H7 (cell line): Measurements from ENCODE around the gene LRRC8B. TPM values are rescaled to one million over a fixed set of nuclear protein-coding genes. Genes with fewer than 3 reads are reported as not detected.
A peak's percentile ranks its signal among the peaks of the same experiment; 100 is the strongest.
"Not testable (repeated sequence)": the region's sequence is repeated elsewhere in the genome, so short reads cannot be mapped to it uniquely, and the experiment has no call there.

Experiments
- DNase-seq: peaks from one replicate; pipeline ENCODE4 v3.0.0; 2012
- H3K27me3 ChIP-seq: 2 replicates; pipeline ENCODE4 v1.6.0; 2011; ENCODE audit warnings: mild to moderate bottlenecking, low read length; ENCODE audit not compliant: control insufficient read depth, insufficient read depth
- H3K36me3 ChIP-seq: replicated peaks from 2 replicates; pipeline ENCODE4 v1.5.1; 2011; ENCODE audit warnings: low read length; ENCODE audit not compliant: control insufficient read depth, insufficient read depth
- H3K4me3 ChIP-seq: 2 replicates; pipeline ENCODE4 v1.5.1; 2011; ENCODE audit warnings: low read depth, mild to moderate bottlenecking, control low read depth, low read length, moderate library complexity; ENCODE audit not compliant: insufficient read depth
- total RNA-seq: library from RNA; depleted of rRNA; stranded (reverse); fragments of >200 nt; shearing (Covaris generic); gene quantifications from 2 replicates; pipeline ENCODE4 v1.2.3, GENCODE V29; 2014

LRRC8B gene
- total RNA-seq, 1 experiment from 2014 or later: 15.9 TPM

DNA sequence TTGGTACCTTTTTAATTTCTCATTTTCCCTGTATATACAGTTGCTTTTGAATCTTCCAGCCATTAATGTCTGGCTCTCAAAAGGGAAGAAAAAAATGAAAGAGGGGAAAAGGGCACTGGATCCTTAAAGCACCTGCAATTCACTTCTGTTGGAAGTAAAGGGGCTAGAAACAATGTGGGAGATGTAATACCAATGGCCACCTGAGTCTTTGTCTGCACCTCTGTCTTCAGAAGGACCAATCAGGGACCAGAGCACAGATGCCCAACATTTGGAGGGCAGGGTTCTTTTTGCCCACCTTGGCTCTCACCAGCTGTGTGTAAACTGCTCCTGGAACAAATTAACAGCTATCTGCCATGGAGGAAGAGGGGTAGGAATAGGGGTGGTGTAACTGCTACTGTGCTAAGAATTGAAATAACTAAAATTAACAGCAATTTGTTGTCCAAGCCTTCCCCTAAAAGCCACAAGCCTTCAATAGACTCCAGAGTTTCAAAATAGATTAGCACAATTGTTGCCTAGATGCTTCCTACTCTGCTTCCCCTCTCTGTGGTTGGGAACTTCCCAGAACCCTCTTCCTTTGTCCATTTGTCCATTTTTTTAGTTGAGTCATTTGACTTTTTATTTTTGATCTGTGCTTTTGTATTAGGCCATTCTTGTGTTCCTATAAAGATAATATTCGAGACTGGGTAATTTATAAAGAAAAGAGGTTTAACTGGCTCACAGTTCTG lies 11.5 kb upstream of the LRRC8B start:
- no peaks in the 10 kb centered on the region for H3K27me3 ChIP-seq
- no peak for DNase-seq
- H3K36me3 ChIP-seq: no peaks in the 10 kb centered on the region
- H3K4me3 ChIP-seq: no peak overlapping the region

- Histone ChIP-seq H3K27me3 (no peaks in the 10 kb centered on the region), H3K4me3 (no peak overlapping the region), H3K36me3 (no peaks in the 10 kb centered on the region)
- DNase-seq: no peak
Observed at GRCh38 chr1:89516055-89516454, 8.6 kb upstream of the LRRC8B start.

DNA sequence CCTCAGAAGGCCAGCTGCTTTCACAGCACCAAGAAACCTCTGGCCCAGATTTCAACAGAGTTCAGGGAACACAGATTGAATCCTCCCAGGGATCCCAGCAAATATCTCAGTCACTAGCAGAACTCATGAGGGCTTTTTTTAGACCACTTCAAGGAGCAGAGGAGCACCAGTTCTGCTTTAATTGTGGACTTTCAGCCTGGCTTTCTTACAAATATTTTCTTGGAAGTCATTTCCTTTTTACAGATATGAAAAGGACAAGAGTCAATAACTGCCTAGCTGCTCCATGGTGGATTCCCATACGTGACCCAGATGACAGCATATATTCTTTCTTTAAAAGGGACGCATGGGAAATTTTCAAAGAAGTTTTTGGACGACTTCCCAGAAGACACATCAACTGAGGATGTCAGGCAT lies 6.4 kb upstream of the LRRC8B start:
- H3K4me3 ChIP-seq: no peak overlapping the region

DNA sequence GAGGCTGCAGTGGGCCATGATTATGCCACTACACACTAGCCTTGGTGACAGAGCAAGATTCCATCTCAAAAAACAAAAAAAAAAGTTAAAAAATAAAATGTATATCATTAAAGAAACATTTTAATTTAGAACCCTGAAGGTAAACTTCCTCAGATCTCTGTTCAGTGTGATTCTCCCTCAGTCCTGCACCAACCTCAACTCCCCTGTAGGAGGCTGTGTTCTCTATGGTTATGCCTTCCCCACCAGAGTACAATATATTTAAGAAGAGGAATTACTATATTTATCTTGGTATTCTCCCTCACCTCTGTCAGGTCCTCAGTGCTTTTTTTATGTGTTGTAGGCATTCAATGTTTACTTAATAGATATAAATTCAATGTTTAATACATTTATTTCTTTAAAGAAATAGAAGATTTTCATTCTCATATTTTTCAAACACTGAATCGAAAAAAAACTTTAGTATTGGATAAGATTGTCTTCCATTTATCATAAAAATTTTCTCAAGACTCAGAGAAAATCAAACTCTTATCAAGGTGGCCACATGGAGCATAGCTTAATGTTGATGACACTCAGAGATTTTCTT lies 4.8 kb upstream of the LRRC8B start:
- no peak overlapping the region for H3K4me3 ChIP-seq
- DNase-seq: peak; percentile 53
- no peaks in the 10 kb centered on the region for H3K36me3 ChIP-seq

More for the DNA sequence above, 6.4 kb upstream of the LRRC8B start:
- DNase-seq: no peak
- H3K36me3 ChIP-seq: no peaks in the 10 kb centered on the region
- no peaks in the 10 kb centered on the region for H3K27me3 ChIP-seq

GRCh38 chr1:89521977-89522376 lies 2.7 kb upstream of the LRRC8B start:
- not testable (repeated sequence) for H3K36me3 ChIP-seq, H3K27me3 ChIP-seq, DNase-seq, H3K4me3 ChIP-seq

More for the DNA sequence above, 4.8 kb upstream of the LRRC8B start:
- no peaks in the 10 kb centered on the region for H3K27me3 ChIP-seq

DNA sequence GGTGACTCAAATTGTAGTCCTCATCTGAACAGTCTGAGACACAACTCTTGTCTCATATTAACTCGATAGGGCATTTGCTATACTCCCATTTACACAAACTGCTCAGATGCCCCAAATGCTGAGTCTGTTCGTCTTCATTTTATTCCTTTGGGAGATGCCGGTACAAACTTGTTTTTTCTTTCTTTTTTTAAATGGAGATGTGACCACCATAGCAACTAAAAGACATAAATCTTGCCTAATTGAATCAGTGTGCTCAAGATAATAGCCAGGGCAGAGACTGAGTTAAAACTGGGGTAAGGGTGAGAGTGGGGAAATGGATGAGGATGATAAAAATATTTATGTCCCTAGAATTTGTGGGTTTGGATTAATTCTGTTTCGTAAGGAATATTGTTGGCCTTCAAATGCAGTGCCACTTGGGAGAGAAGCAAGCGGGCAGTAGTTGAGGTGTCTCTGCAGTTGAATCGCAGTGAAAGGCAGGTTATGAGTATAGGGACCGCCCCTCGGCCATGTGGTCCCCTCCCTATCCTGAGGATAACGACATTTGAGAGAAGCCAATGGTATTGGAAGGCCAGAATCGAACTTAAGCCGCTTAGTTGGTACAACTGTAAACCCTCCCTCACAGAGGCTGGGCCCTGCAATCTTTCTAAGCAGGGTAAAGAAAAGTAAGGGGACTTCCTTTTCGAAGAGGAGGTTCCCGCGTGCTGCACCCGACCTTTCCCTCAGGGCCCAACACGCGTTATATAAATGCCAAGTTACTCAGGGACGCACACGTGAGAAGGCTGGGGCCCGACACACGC lies 859 bp upstream of the LRRC8B start:
- H3K4me3 ChIP-seq: peak overlapping the region; percentile 98
- DNase-seq: peak; percentile 65
- H3K36me3 ChIP-seq: no peaks in the 10 kb centered on the region

GRCh38 chr1:89525169-89525855 lies 683 bp downstream of the LRRC8B start:
- DNase-seq: peak; percentile 75
- Histone ChIP-seq H3K36me3 (no peaks in the 10 kb centered on the region), H3K4me3 (peak overlapping the region; percentile 98), H3K27me3 (no peaks in the 10 kb centered on the region)

More for the DNA sequence above, 859 bp upstream of the LRRC8B start:
- no peaks in the 10 kb centered on the region for H3K27me3 ChIP-seq

DNA sequence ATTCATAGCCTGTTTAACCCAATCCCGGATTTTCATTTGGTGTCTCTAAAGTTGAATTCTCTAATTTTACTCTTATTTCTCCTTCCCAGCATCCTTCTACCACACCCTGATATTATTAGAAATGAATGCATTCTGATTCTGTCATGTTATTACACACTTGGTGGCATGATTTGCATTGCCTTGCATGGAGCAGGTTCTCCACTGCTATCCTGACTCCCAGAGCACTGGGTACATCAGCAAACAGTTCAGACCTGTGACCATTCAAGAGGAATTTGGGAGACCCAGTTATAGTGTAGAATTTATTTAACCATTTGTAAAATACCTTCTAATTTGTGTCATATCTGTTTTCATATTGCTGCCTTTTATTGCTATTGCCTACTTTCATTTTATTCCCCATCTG lies 2.6 kb downstream of the LRRC8B start:
- Histone ChIP-seq H3K27me3 (no peaks in the 10 kb centered on the region), H3K4me3 (no peak overlapping the region), H3K36me3 (no peaks in the 10 kb centered on the region)
- DNase-seq: no peak

GRCh38 chr1:89527750-89528381 lies 3.2 kb downstream of the LRRC8B start:
- Histone ChIP-seq H3K27me3 (no peaks in the 10 kb centered on the region), H3K4me3 (no peak overlapping the region), H3K36me3 (no peaks in the 10 kb centered on the region)
- DNase-seq: no peak

GRCh38 chr1:89528382-89528780 lies 3.8 kb downstream of the LRRC8B start:
- no peak overlapping the region for H3K4me3 ChIP-seq
- H3K36me3 ChIP-seq: no peaks in the 10 kb centered on the region
- DNase-seq: no peak
- no peaks in the 10 kb centered on the region for H3K27me3 ChIP-seq

DNA sequence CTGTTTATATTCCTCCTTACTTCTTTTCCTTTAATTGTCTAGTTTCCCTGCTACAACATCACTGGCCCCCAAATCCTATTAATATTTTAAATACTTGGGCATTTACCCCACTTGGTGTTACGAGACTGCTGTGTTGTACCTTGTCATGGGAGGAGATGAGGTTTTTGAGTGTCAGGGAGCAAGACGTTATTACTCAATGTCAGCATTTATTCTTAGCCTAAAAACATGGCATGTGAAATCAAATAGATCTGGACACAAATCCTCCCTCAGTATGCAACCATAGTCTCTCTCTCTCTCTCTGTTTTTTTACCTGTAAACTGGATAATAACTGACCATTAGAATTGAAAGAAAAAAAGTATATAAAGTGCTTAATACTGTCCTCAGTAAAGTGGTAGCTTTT lies 4.6 kb downstream of the LRRC8B start:
- Histone ChIP-seq H3K36me3 (no peaks in the 10 kb centered on the region), H3K4me3 (no peak overlapping the region), H3K27me3 (no peaks in the 10 kb centered on the region)
- DNase-seq: no peak

DNA sequence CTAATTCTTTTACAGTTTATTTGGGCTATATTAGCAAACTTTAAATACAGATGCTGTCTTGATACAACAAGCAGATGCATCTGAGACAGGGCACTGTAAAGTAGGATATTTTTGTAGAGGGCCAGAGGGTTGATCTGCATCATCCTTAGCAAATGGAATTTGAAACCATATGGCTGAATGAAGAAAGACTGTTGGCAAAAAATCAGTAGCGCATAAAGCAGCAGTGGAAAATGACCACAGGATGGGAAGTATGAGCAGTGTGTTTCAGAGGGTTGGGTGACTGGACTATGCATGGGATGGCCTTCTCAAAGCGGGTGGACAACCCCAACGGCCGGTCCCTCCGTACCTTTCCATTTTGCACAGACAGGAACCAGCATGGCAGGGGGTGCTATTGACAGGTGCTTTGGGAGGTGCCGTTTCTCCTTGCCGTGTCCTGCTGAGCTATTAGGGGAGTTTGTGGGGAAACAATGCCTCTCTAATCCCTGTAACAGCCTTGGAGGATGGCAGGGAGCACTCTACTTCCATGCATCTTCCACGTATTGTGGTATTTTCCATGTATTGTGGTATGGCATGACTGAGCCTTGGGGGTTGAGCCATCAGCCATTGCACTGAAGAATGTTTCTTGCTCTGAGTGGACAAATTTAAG lies 5.9 kb downstream of the LRRC8B start:
- no peak overlapping the region for H3K4me3 ChIP-seq
- H3K36me3 ChIP-seq: no peaks in the 10 kb centered on the region
- no peaks in the 10 kb centered on the region for H3K27me3 ChIP-seq
- DNase-seq: peak; percentile 40

GRCh38 chr1:89531480-89532139 lies 7.0 kb downstream of the LRRC8B start:
- no peak overlapping the region for H3K4me3 ChIP-seq
- H3K36me3 ChIP-seq: no peaks in the 10 kb centered on the region
- DNase-seq: no peak
- no peaks in the 10 kb centered on the region for H3K27me3 ChIP-seq
